ENCODE data around the gene SPEF1.

SPEF1 gene

GRCh38 chr20:3767427-3768341, 13.6 kb downstream of the SPEF1 start, which contains the start of gene ADISSP:
Gene ADISSP, minus strand, starts transcription at chr20:3767753. Its CDS starts 7,653 bp downstream, at chr20:3760100.
- peak; percentile 98 for DNase-seq (ENCODE audit: low spot score)

GRCh38 chr20:3767110-3767426, 14.2 kb downstream of the SPEF1 start:
- DNase-seq (ENCODE audit: low spot score): no peak

- DNase-seq (ENCODE audit: low spot score): no peak
These were observed 14.7 kb downstream of the SPEF1 start for GRCh38 chr20:3766422-3767109.

- no peak for DNase-seq (ENCODE audit: low spot score)
These were observed 15.9 kb downstream of the SPEF1 start for GRCh38 chr20:3765171-3765882.

GRCh38 chr20:3764659-3765058, 16.6 kb downstream of the SPEF1 start:
- no peak for DNase-seq (ENCODE audit: low spot score)

GRCh38 chr20:3763671-3764601, 17.3 kb downstream of the SPEF1 start:
- no peak for DNase-seq (ENCODE audit: low spot score)

GRCh38 chr20:3760655-3761348, 20.4 kb downstream of the SPEF1 start:
- DNase-seq (ENCODE audit: low spot score): no peak

GRCh38 chr20:3759884-3760283, 21.4 kb downstream of the SPEF1 start:
- DNase-seq (ENCODE audit: low spot score): no peak

GRCh38 chr20:3759316-3759823, 21.9 kb downstream of the SPEF1 start:
- DNase-seq (ENCODE audit: low spot score): no peak

- no peak for DNase-seq (ENCODE audit: low spot score)
These were observed 22.7 kb downstream of the SPEF1 start for GRCh38 chr20:3758566-3758965.

GRCh38 chr20:3757268-3757667, 24.0 kb downstream of the SPEF1 start:
- no peak for DNase-seq (ENCODE audit: low spot score)

- DNase-seq (ENCODE audit: low spot score): no peak
These were observed 25.3 kb downstream of the SPEF1 start for GRCh38 chr20:3755814-3756480.

GRCh38 chr20:3755269-3755668, 26.0 kb downstream of the SPEF1 start:
- DNase-seq (ENCODE audit: low spot score): no peak

- no peak for DNase-seq (ENCODE audit: low spot score)
These were observed 27.0 kb downstream of the SPEF1 start for GRCh38 chr20:3754276-3754630.

- no peak for DNase-seq (ENCODE audit: low spot score)
These were observed 27.6 kb downstream of the SPEF1 start for GRCh38 chr20:3753501-3754275.

GRCh38 chr20:3753098-3753497, 28.1 kb downstream of the SPEF1 start:
- DNase-seq (ENCODE audit: low spot score): peak; percentile 42

GRCh38 chr20:3752386-3752759, 28.9 kb downstream of the SPEF1 start:
- no peak for DNase-seq (ENCODE audit: low spot score)

- no peak for DNase-seq (ENCODE audit: low spot score)
These were observed 29.4 kb downstream of the SPEF1 start for GRCh38 chr20:3751675-3752385.

GRCh38 chr20:3751305-3751674, 30.0 kb downstream of the SPEF1 start:
- DNase-seq (ENCODE audit: low spot score): no peak

Data from SK-N-DZ (cell line).